SKM-1 treated with dmso at 0.1 percent for 144 hours (cell line): ENCODE measurements around the gene SDR9C7.
A peak's percentile ranks its signal among the peaks of the same experiment; 100 is the strongest.
"Not testable (repeated sequence)": the region's sequence is repeated elsewhere in the genome, so short reads cannot be mapped to it uniquely, and the experiment has no call there.

Source experiments
- DNase-seq: peaks from one replicate; lab custom pipeline; 2025; ENCODE audit not compliant: unreplicated experiment; lab: John Stamatoyannopoulos, UW

Gene SDR9C7

DNA sequence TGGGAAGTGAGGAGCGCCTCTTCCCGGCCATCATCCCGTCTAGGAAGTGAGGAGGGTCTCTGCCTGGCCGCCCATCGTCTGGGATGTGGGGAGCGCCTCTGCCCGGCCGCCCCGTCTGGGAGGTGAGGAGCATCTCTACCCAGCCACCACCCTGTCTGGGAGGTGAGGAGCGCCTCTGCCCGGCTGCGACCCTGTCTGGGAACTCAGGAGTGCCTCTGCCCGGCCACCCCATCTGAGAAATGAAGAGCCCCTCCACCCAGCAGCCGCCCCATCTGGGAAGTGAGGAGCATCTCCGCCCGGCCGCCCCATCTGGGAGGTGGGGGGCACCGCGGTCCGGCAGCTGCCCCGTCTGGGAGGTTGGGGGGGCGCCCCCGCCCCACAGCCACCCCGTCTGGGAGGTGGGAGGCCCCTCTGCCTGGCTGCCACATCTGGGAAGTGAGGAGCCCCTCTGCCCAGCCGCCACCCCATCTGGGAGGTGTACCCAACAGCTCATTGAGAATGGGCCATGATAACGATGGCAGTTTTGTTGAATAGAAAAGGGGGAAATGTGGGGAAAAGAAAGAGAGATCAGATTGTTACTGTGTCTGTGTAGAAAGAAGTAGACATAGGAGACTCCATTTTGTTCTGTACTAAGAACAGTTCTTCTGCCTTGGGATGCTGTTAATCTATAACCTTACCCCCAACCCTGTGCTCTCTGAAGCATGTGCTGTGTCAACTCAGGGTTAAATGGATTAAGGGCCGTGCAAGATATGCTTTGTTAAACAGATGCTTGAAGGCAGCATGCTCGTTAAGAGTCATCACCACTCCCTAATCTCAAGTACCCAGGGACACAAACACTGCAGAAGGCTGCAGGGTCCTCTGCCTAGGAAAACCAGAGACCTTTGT is 54.7 kb downstream of the SDR9C7 start:
- not testable (repeated sequence) for DNase-seq

- no peak for DNase-seq
These were observed 56.2 kb downstream of the SDR9C7 start for GRCh38 chr12:56878010-56878339.

- DNase-seq = peak; percentile 51
These were observed 56.8 kb downstream of the SDR9C7 start for GRCh38 chr12:56877195-56878009.

DNA sequence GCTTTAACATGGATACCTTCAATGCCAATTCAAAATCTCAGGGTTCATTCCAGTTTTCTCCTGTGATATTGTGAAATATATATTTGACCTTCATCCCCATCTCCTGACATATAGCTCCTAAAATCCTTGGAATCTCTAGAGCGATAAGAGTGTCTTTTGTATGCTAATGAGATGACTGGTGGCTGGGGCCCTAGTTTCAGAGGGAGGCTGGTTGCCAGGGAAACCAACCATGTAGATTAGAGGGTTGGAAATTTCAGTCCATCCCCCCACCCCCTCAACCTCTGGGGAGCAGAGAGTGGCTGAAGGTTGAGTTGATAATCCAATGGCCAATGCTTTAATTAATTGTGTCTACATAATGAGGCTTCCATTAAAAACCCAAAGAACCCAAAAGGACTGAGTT is 59.4 kb downstream of the SDR9C7 start:
- DNase-seq = no peak

GRCh38 chr12:56873382-56873781 is 60.8 kb downstream of the SDR9C7 start:
- no peak for DNase-seq
